Measurements from ENCODE around the gene NDEL1.
A peak's percentile ranks its signal among the peaks of the same experiment; 100 is the strongest.

NDEL1 gene

GRCh38 chr17:8413938-8414337, 21.7 kb upstream of the NDEL1 start:
- no peak for DNase-seq (ENCODE audit: low read depth)

- DNase-seq (ENCODE audit: low read depth) = no peak
These were observed 17.9 kb upstream of the NDEL1 start for GRCh38 chr17:8417806-8418205.

GRCh38 chr17:8418471-8418870, 17.2 kb upstream of the NDEL1 start:
- no peak for DNase-seq (ENCODE audit: low read depth)

- no peak for DNase-seq (ENCODE audit: low read depth)
These were observed 16.4 kb upstream of the NDEL1 start for GRCh38 chr17:8419305-8419704.

- DNase-seq (ENCODE audit: low read depth) = no peak
These were observed 15.4 kb upstream of the NDEL1 start for GRCh38 chr17:8420041-8420934.

- no peak for DNase-seq (ENCODE audit: low read depth)
These were observed 14.1 kb upstream of the NDEL1 start for GRCh38 chr17:8421571-8421970.

GRCh38 chr17:8426094-8426720, 9.5 kb upstream of the NDEL1 start:
- DNase-seq (ENCODE audit: low read depth) = no peak

GRCh38 chr17:8426802-8427201, 8.9 kb upstream of the NDEL1 start:
- DNase-seq (ENCODE audit: low read depth) = no peak

- no peak for DNase-seq (ENCODE audit: low read depth)
These were observed 4.7 kb upstream of the NDEL1 start for GRCh38 chr17:8430966-8431365.

GRCh38 chr17:8436169-8436843, 622 bp downstream of the NDEL1 start:
- peak; percentile 57 for DNase-seq (ENCODE audit: low read depth)

GRCh38 chr17:8436844-8437171, 1.1 kb downstream of the NDEL1 start:
- DNase-seq (ENCODE audit: low read depth) = no peak

GRCh38 chr17:8438441-8438840, 2.8 kb downstream of the NDEL1 start:
- DNase-seq (ENCODE audit: low read depth) = no peak

- DNase-seq (ENCODE audit: low read depth) = no peak
These were observed 4.0 kb downstream of the NDEL1 start for GRCh38 chr17:8439681-8440080.

GRCh38 chr17:8441690-8442089, 6.0 kb downstream of the NDEL1 start:
- DNase-seq (ENCODE audit: low read depth) = no peak

GRCh38 chr17:8442310-8442709, 6.6 kb downstream of the NDEL1 start:
- DNase-seq (ENCODE audit: low read depth) = no peak

- no peak for DNase-seq (ENCODE audit: low read depth)
These were observed 8.1 kb downstream of the NDEL1 start for GRCh38 chr17:8443756-8444155.

GRCh38 chr17:8444494-8444893, 8.8 kb downstream of the NDEL1 start:
- no peak for DNase-seq (ENCODE audit: low read depth)

- DNase-seq (ENCODE audit: low read depth) = no peak
These were observed 9.9 kb downstream of the NDEL1 start for GRCh38 chr17:8445536-8445935.

- no peak for DNase-seq (ENCODE audit: low read depth)
These were observed 12.1 kb downstream of the NDEL1 start for GRCh38 chr17:8447799-8448198.

GRCh38 chr17:8448310-8448709, 12.6 kb downstream of the NDEL1 start:
- DNase-seq (ENCODE audit: low read depth) = no peak

- DNase-seq (ENCODE audit: low read depth) = no peak
These were observed 16.4 kb downstream of the NDEL1 start for GRCh38 chr17:8451933-8452614.

- DNase-seq (ENCODE audit: low read depth) = no peak
These were observed 17.6 kb downstream of the NDEL1 start for GRCh38 chr17:8453326-8453725.
